SK-N-SH treated with all-trans-retinoic acid at 6 μM for 48 hours (cell line): ENCODE results near the gene PALLD.
A peak's percentile ranks its signal among the peaks of the same experiment; 100 is the strongest.

Source experiments
- ATAC-seq: fragments of 200-7000 bp; cut with Tn5 transposase; 3 replicates; pipeline ENCODE4 v1.9.1; 2020; ENCODE audit warnings: mild to moderate bottlenecking, moderate library complexity
- ARNTL ChIP-seq: fragments of 450-650 bp; formaldehyde crosslinking; IDR thresholded peaks from 2 replicates; pipeline ENCODE4 v1.5.0; 2020; ENCODE audit warnings: low read depth, mild to moderate bottlenecking, moderate library complexity, borderline replicate concordance
- BACH2 ChIP-seq: fragments of 250-450 bp; sonication (Bioruptor Pico); IDR thresholded peaks from 2 replicates; pipeline ENCODE4 v1.9.0; 2021; ENCODE audit warnings: mild to moderate bottlenecking, borderline replicate concordance
- CREB5 ChIP-seq: fragments of 250-450 bp; sonication (Bioruptor Pico); IDR thresholded peaks from 2 replicates; pipeline ENCODE4 v1.5.1; 2020; ENCODE audit warnings: low read depth, mild to moderate bottlenecking, moderate library complexity
- CSDC2 ChIP-seq: fragments of 250-450 bp; sonication (Bioruptor Pico); IDR thresholded peaks from 2 replicates; pipeline ENCODE4 v1.5.0; 2020; ENCODE audit warnings: mild to moderate bottlenecking, moderate library complexity
- CSRNP3 ChIP-seq: fragments of 250-450 bp; sonication (Bioruptor Pico); IDR thresholded peaks from 2 replicates; pipeline ENCODE4 v1.5.1; 2021; ENCODE audit warnings: mild to moderate bottlenecking, moderate library complexity
- GLIS3 ChIP-seq: fragments of 250-450 bp; sonication (Bioruptor Pico); IDR thresholded peaks from 2 replicates; pipeline ENCODE4 v1.5.0; 2020; ENCODE audit warnings: mild to moderate bottlenecking, moderate library complexity
- ISL1 ChIP-seq: fragments of 250-450 bp; sonication (Bioruptor Pico); IDR thresholded peaks from 2 replicates; pipeline ENCODE4 v2.1.2; 2022; ENCODE audit warnings: mild to moderate bottlenecking, moderate library complexity
- OSR1 ChIP-seq: fragments of 250-450 bp; sonication (Bioruptor Pico); IDR thresholded peaks from 2 replicates; pipeline ENCODE4 v1.8.0; 2022; ENCODE audit warnings: moderate library complexity, mild to moderate bottlenecking, inconsistent platforms
- PPARA ChIP-seq: fragments of 250-450 bp; sonication (Bioruptor Pico); IDR thresholded peaks from 2 replicates; pipeline ENCODE4 v1.5.0; 2020; ENCODE audit warnings: mild to moderate bottlenecking, borderline replicate concordance
- RARB ChIP-seq: fragments of 250-450 bp; sonication (Bioruptor Pico); IDR thresholded peaks from 2 replicates; pipeline ENCODE4 v1.8.0; 2021; ENCODE audit warnings: mild to moderate bottlenecking, moderate library complexity
- SNAI2 ChIP-seq: fragments of 250-450 bp; sonication (Bioruptor Pico); IDR thresholded peaks from 2 replicates; pipeline ENCODE4 v1.5.0; 2020; ENCODE audit warnings: mild to moderate bottlenecking, moderate library complexity
- TCF4 ChIP-seq: fragments of 250-450 bp; sonication (Bioruptor Pico); IDR thresholded peaks from 2 replicates; pipeline ENCODE4 v1.8.0; 2021; ENCODE audit warnings: mild to moderate bottlenecking, moderate library complexity, borderline replicate concordance
- TOX ChIP-seq: fragments of 250-450 bp; sonication (Bioruptor Pico); IDR thresholded peaks from 2 replicates; pipeline ENCODE4 v1.8.0; 2021; ENCODE audit warnings: mild to moderate bottlenecking, moderate library complexity, borderline replicate concordance
- ZC3H10 ChIP-seq: fragments of 250-450 bp; sonication (Bioruptor Pico); IDR thresholded peaks from 2 replicates; pipeline ENCODE4 v1.5.1; 2021; ENCODE audit warnings: mild to moderate bottlenecking, moderate library complexity
- ZFP3 ChIP-seq: fragments of 250-450 bp; sonication (Bioruptor Pico); IDR thresholded peaks from 2 replicates; pipeline ENCODE4 v1.5.0; 2020; ENCODE audit warnings: mild to moderate bottlenecking, moderate library complexity
- ZFP30 ChIP-seq: fragments of 450-650 bp; formaldehyde crosslinking; IDR thresholded peaks from 2 replicates; pipeline ENCODE4 v1.5.0; 2022; ENCODE audit warnings: mild to moderate bottlenecking, moderate library complexity
- ZNF565 ChIP-seq: fragments of 450-650 bp; formaldehyde crosslinking; conservative IDR thresholded peaks from 2 replicates; pipeline ENCODE4 v1.5.0; 2020; ENCODE audit warnings: low read depth, mild to moderate bottlenecking, moderate library complexity
- ZNF70 ChIP-seq: fragments of 450-650 bp; formaldehyde crosslinking; IDR thresholded peaks from 2 replicates; pipeline ENCODE4 v1.5.0; 2020; ENCODE audit warnings: mild to moderate bottlenecking, moderate library complexity
- TF ChIP-seq, protein P1 (sequence below): fragments of 250-450 bp; sonication (Bioruptor Pico); IDR thresholded peaks from 2 replicates; pipeline ENCODE4 v1.5.0; 2020; ENCODE audit warnings: mild to moderate bottlenecking, moderate library complexity
- TF ChIP-seq, protein P2 (sequence below): fragments of 250-450 bp; sonication (Bioruptor Pico); IDR thresholded peaks from 2 replicates; pipeline ENCODE4 v1.8.0; 2020; ENCODE audit warnings: mild to moderate bottlenecking, moderate library complexity, borderline replicate concordance

PALLD gene

GRCh38 chr4:168887809-168888208, 391.0 kb downstream of the PALLD start:
- TF ChIP-seq ZFP30 (CRISPR knock-in tag) (no peak), ISL1 (CRISPR knock-in tag) (peak; percentile 84), BACH2 (no peak), ZNF565 (CRISPR knock-in tag) (no peak)
- peak; percentile 51 for ATAC-seq

DNA sequence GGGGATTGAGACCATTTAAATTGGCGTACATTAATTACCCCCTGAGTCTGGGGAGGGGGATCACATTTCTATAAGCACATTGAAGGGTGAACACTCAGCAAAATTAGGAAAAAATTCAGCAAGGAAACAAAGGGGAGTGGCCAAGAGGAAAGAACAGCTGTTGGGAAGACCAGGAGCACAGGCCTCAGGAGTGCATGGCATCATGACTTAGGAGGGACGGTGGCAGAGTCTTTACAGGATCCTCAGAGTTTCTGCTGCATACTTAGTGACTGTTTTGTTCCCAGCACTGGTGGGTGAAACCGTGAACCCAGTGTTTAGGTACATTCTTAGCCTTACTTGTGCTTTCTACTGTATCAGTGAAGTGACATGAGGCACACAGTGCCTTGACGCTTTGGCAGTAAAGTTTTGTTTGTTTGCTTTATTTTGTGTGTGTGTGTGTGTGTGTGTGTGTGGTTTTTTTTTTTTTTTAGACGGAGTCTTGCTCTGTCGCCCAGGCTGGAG, 391.9 kb downstream of the PALLD start:
- ATAC-seq = no peak
- TF ChIP-seq ZC3H10 (CRISPR knock-in tag) (no peak), ZFP3 (CRISPR knock-in tag) (no peak), OSR1 (CRISPR knock-in tag) (no peak), TCF4 (CRISPR knock-in tag) (no peak), BACH2 (no peak), TOX (CRISPR knock-in tag) (no peak), ARNTL (CRISPR knock-in tag) (no peak), SNAI2 (CRISPR knock-in tag) (no peak), PPARA (no peak), ISL1 (CRISPR knock-in tag) (no peak), ZNF70 (CRISPR knock-in tag) (no peak), GLIS3 (CRISPR knock-in tag) (no peak), RARB (no peak), CSDC2 (CRISPR knock-in tag) (no peak), ZFP30 (CRISPR knock-in tag) (no peak)
- TF ChIP-seq, protein P1, sequence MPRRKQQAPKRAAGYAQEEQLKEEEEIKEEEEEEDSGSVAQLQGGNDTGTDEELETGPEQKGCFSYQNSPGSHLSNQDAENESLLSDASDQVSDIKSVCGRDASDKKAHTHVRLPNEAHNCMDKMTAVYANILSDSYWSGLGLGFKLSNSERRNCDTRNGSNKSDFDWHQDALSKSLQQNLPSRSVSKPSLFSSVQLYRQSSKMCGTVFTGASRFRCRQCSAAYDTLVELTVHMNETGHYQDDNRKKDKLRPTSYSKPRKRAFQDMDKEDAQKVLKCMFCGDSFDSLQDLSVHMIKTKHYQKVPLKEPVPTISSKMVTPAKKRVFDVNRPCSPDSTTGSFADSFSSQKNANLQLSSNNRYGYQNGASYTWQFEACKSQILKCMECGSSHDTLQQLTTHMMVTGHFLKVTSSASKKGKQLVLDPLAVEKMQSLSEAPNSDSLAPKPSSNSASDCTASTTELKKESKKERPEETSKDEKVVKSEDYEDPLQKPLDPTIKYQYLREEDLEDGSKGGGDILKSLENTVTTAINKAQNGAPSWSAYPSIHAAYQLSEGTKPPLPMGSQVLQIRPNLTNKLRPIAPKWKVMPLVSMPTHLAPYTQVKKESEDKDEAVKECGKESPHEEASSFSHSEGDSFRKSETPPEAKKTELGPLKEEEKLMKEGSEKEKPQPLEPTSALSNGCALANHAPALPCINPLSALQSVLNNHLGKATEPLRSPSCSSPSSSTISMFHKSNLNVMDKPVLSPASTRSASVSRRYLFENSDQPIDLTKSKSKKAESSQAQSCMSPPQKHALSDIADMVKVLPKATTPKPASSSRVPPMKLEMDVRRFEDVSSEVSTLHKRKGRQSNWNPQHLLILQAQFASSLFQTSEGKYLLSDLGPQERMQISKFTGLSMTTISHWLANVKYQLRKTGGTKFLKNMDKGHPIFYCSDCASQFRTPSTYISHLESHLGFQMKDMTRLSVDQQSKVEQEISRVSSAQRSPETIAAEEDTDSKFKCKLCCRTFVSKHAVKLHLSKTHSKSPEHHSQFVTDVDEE (CRISPR knock-in tag) = no peak
- TF ChIP-seq, protein P2, sequence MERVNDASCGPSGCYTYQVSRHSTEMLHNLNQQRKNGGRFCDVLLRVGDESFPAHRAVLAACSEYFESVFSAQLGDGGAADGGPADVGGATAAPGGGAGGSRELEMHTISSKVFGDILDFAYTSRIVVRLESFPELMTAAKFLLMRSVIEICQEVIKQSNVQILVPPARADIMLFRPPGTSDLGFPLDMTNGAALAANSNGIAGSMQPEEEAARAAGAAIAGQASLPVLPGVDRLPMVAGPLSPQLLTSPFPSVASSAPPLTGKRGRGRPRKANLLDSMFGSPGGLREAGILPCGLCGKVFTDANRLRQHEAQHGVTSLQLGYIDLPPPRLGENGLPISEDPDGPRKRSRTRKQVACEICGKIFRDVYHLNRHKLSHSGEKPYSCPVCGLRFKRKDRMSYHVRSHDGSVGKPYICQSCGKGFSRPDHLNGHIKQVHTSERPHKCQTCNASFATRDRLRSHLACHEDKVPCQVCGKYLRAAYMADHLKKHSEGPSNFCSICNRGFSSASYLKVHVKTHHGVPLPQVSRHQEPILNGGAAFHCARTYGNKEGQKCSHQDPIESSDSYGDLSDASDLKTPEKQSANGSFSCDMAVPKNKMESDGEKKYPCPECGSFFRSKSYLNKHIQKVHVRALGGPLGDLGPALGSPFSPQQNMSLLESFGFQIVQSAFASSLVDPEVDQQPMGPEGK (CRISPR knock-in tag) = no peak

- no peak for TF ChIP-seq PPARA
- TF ChIP-seq OSR1 (CRISPR knock-in tag) = no peak
- TF ChIP-seq SNAI2 (CRISPR knock-in tag) = no peak
- no peak for TF ChIP-seq ISL1 (CRISPR knock-in tag)
- TF ChIP-seq, protein P2 (CRISPR knock-in tag) = no peak
- TF ChIP-seq RARB = no peak
- TF ChIP-seq ZC3H10 (CRISPR knock-in tag) = no peak
- ATAC-seq = no peak
Observed at GRCh38 chr4:168891086-168891485, 394.2 kb downstream of the PALLD start.

- TF ChIP-seq ISL1 (CRISPR knock-in tag) (no peak), TOX (CRISPR knock-in tag) (no peak)
- TF ChIP-seq, all 23 proteins: peak for 0
- no peak for ATAC-seq
Observed at GRCh38 chr4:168891688-168892087, 394.8 kb downstream of the PALLD start.

GRCh38 chr4:168892475-168892874, 395.6 kb downstream of the PALLD start:
- ATAC-seq = no peak
- TF ChIP-seq CREB5 (CRISPR knock-in tag) = no peak
- no peak for TF ChIP-seq ISL1 (CRISPR knock-in tag)
- TF ChIP-seq CSRNP3 (CRISPR knock-in tag) = no peak
- no peak for TF ChIP-seq ZNF70 (CRISPR knock-in tag)
- TF ChIP-seq, protein P1 (CRISPR knock-in tag) = no peak
- TF ChIP-seq, protein P2 (CRISPR knock-in tag) = no peak
- no peak for TF ChIP-seq GLIS3 (CRISPR knock-in tag)
